ENCODE results near the gene UNC45A. TPM values are rescaled to one million over a fixed set of nuclear protein-coding genes. Genes with fewer than 3 reads are reported as not detected.

Gene UNC45A
- total RNA-seq, 1 experiment from 2014 or later = 68.4 TPM

- H3K36me3 ChIP-seq (ENCODE audit: low read depth, low read length) = no peaks in the 10 kb centered on the region
- H3K79me2 ChIP-seq (ENCODE audit: low read length) = peaks cover 23% of the 10 kb centered on the region
- intact Hi-C loops (cut with micrococcal nuclease) = loop anchor here (5.0 to 10.0 kb wide), 2 partner anchors 60 to 102 kb away; partner anchors contain the start of gene PRC1
- H3K9me2 ChIP-seq (replicated peaks; ENCODE audit: low read length) = no peaks in the 10 kb centered on the region
- TF ChIP-seq EZH2 (IDR thresholded peaks at IDR 0.05; ENCODE audit: low read length, unreplicated experiment) = no peak
- TF ChIP-seq, protein P1, sequence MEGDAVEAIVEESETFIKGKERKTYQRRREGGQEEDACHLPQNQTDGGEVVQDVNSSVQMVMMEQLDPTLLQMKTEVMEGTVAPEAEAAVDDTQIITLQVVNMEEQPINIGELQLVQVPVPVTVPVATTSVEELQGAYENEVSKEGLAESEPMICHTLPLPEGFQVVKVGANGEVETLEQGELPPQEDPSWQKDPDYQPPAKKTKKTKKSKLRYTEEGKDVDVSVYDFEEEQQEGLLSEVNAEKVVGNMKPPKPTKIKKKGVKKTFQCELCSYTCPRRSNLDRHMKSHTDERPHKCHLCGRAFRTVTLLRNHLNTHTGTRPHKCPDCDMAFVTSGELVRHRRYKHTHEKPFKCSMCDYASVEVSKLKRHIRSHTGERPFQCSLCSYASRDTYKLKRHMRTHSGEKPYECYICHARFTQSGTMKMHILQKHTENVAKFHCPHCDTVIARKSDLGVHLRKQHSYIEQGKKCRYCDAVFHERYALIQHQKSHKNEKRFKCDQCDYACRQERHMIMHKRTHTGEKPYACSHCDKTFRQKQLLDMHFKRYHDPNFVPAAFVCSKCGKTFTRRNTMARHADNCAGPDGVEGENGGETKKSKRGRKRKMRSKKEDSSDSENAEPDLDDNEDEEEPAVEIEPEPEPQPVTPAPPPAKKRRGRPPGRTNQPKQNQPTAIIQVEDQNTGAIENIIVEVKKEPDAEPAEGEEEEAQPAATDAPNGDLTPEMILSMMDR (conservative IDR thresholded peaks at IDR 0.05; ENCODE audit: low read depth, low read length) = peak; percentile 3; the same call in 1 of the 2 replicates
- no peak for DNase-seq
- no peaks in the 10 kb centered on the region for H4K20me1 ChIP-seq (ENCODE audit: low read length)
- ATAC-seq = no peak
- POLR2A ChIA-PET (ENCODE audit: unreplicated experiment) = no interaction called here
- CTCF ChIA-PET = interaction anchor here (0.6 to 2.1 kb wide), 3 partner anchors 25 to 183 kb away, joined by 3 to 10 read pairs (median 5); partner anchors contain the start of gene MAN2A2
- peak overlapping the region; percentile 83; the same call in 1 of the 2 replicates for H3K9ac ChIP-seq (ENCODE audit: low read length)
- H3K27ac ChIP-seq (ENCODE audit: low read length) = no peak overlapping the region
- H3K4me3 ChIP-seq (ENCODE audit: low read length) = peak overlapping the region; percentile 87
- no peaks in the 10 kb centered on the region for H3K27me3 ChIP-seq (ENCODE audit: low read length)
- peak overlapping the region; percentile 94 for H2AFZ ChIP-seq (ENCODE audit: low read length)
- H3F3A ChIP-seq (ENCODE audit: low read length, unreplicated experiment) = no peaks in the 10 kb centered on the region
- no peaks in the 10 kb centered on the region for H3K9me3 ChIP-seq (ENCODE audit: low read length)
- BruUV-seq (replicated peaks) = no TSS peak
- peaks cover 39% of the 10 kb centered on the region for H3K4me1 ChIP-seq (ENCODE audit: insufficient read depth, low read length)
- peak overlapping the region; percentile 97 for H3K4me2 ChIP-seq (ENCODE audit: low read length)
These were observed 2.5 kb upstream of the UNC45A start for GRCh38 chr15:90932660-90932991.

- H3K4me2 ChIP-seq (ENCODE audit: low read length) = no peak overlapping the region
- no peaks in the 10 kb centered on the region for H3K27me3 ChIP-seq (ENCODE audit: low read length)
- DNase-seq = no peak
- TF ChIP-seq, protein P1 (conservative IDR thresholded peaks at IDR 0.05; ENCODE audit: low read depth, low read length) = no peak
- TF ChIP-seq EZH2phosphoT487 (IDR thresholded peaks at IDR 0.05; ENCODE audit: borderline replicate concordance, low read length) (no peak), EZH2 (IDR thresholded peaks at IDR 0.05; ENCODE audit: low read length, unreplicated experiment) (no peak)
- no TSS peak for BruUV-seq (replicated peaks)
- intact Hi-C loops (cut with micrococcal nuclease) = loop anchor here (5.0 to 10.0 kb wide), 2 partner anchors 59 to 102 kb away; partner anchors contain the start of gene PRC1
- H4K20me1 ChIP-seq (ENCODE audit: low read length) = no peaks in the 10 kb centered on the region
- no peak overlapping the region for H3K27ac ChIP-seq (ENCODE audit: low read length)
- ChIA-PET POLR2A (ENCODE audit: unreplicated experiment) (no interaction called here), CTCF (interaction anchor here (0.7 kb wide), 1 partner anchor 421 kb away, joined by 3 read pairs; no protein-coding TSS in a partner anchor)
- H3K36me3 ChIP-seq (ENCODE audit: low read depth, low read length) = 0 out of 2 replicates have a peak, but pooled peaks cover 2% of the 10 kb centered on the region
- H3K9me3 ChIP-seq (ENCODE audit: low read length) = no peaks in the 10 kb centered on the region
- H3K79me2 ChIP-seq (ENCODE audit: low read length) = peaks cover 23% of the 10 kb centered on the region
- no peak overlapping the region for H3K9ac ChIP-seq (ENCODE audit: low read length)
- H3K4me1 ChIP-seq (ENCODE audit: insufficient read depth, low read length) = peaks cover 39% of the 10 kb centered on the region
- no peak for ATAC-seq
- H3K9me2 ChIP-seq (replicated peaks; ENCODE audit: low read length) = no peaks in the 10 kb centered on the region
- H2AFZ ChIP-seq (ENCODE audit: low read length) = no peak overlapping the region
- H3K4me3 ChIP-seq (ENCODE audit: low read length) = no peak overlapping the region
- H3F3A ChIP-seq (ENCODE audit: low read length, unreplicated experiment) = no peaks in the 10 kb centered on the region
These were observed 1.8 kb upstream of the UNC45A start for GRCh38 chr15:90933301-90933700.

DNA sequence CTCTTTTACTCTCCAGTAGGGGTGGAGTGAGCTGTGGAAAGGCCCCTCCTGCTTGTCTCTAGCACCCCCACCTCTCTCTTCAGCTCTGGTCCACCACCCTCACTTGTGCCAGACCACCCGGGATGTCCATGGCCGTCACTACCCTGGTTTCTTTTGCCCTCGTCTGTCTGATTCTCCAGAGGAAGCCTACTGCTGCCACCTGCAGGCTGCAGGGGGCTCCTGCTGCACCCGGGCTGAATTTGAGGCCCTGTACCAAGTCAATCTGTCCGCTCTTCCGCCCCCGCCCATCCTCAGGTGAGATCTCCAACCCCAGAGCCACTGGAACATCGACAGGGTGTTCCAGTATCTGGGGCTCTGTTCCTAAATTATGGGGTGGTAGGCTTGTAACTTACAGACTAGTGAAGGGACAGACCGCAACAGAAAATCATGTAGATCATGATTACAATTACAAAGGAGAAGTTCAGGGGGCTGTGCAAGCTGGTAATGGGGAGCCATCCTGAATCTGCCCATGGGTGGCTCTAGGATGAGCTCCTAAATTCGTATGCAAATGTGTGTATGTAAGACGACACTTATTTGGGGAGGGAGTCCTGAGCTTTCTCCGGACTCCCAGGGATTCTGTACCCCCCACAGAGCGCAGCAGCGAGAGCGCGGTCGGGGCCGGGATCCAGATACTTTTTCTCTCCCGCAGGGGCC, 683 bp upstream of the UNC45A start:
- CTCF ChIA-PET = interaction anchor here (0.7 to 2.1 kb wide), 3 partner anchors 15 to 286 kb away, joined by 3 to 9 read pairs (median 7); no protein-coding TSS in a partner anchor
- H3K4me3 ChIP-seq (ENCODE audit: low read length) = peak overlapping the region; percentile 87
- no peak for TF ChIP-seq EZH2phosphoT487 (IDR thresholded peaks at IDR 0.05; ENCODE audit: borderline replicate concordance, low read length)
- TF ChIP-seq, protein P1 (conservative IDR thresholded peaks at IDR 0.05; ENCODE audit: low read depth, low read length) = peak; percentile 85
- POLR2A ChIA-PET (ENCODE audit: unreplicated experiment) = interaction anchor here (0.6 to 1.0 kb wide), 2 partner anchors 32 to 64 kb away, joined by 3 read pairs; no protein-coding TSS in a partner anchor
- H3K9me3 ChIP-seq (ENCODE audit: low read length) = no peaks in the 10 kb centered on the region
- no peaks in the 10 kb centered on the region for H3F3A ChIP-seq (ENCODE audit: low read length, unreplicated experiment)
- H3K9ac ChIP-seq (ENCODE audit: low read length) = 0 out of 2 replicates have a peak overlapping the region, but pooled peaks have one; percentile 6
- peak overlapping the region; percentile 83 for H2AFZ ChIP-seq (ENCODE audit: low read length)
- intact Hi-C loops (cut with micrococcal nuclease) = loop anchor here (5.0 to 10.0 kb wide), 2 partner anchors 58 to 100 kb away; partner anchors contain the start of gene PRC1
- no peak overlapping the region for H3K27ac ChIP-seq (ENCODE audit: low read length)
- peak; percentile 88 for DNase-seq
- no TSS peak for BruUV-seq (replicated peaks)
- no peaks in the 10 kb centered on the region for H3K9me2 ChIP-seq (replicated peaks; ENCODE audit: low read length)
- H3K27me3 ChIP-seq (ENCODE audit: low read length) = no peaks in the 10 kb centered on the region
- H3K36me3 ChIP-seq (ENCODE audit: low read depth, low read length) = 0 out of 2 replicates have a peak, but pooled peaks cover 4% of the 10 kb centered on the region
- peaks cover 36% of the 10 kb centered on the region for H3K4me1 ChIP-seq (ENCODE audit: insufficient read depth, low read length)
- no peaks in the 10 kb centered on the region for H4K20me1 ChIP-seq (ENCODE audit: low read length)
- peaks cover 23% of the 10 kb centered on the region for H3K79me2 ChIP-seq (ENCODE audit: low read length)
- ATAC-seq = peak; percentile 37
- H3K4me2 ChIP-seq (ENCODE audit: low read length) = peak overlapping the region; percentile 95
